ENCODE measurements around the gene USP32.

USP32 gene

DNA sequence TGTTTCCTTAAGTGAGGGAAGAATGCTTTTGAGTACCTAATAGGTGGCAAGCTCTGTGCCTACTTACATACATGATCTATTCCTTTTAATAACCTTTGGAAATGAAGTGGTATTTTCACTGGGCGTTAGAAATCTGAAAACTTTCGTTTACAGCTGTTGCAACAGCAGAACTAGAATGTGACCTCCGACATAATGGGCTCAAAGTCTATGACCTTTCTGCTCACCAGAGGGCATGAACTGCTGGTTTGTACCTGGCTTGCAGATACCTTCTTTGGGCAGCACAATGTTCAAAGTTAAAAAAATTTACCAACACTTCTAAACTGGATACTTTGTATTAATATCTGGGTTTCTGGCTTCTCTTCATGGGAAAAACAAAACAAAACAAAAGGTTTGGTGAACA lies 217.9 kb downstream of the USP32 start:
- no peak overlapping the region for H3K4me3 ChIP-seq (ENCODE audit: insufficient read length, low read depth)
- DNase-seq (ENCODE audit: low read depth, low spot score): no peak
- H3K27me3 ChIP-seq (ENCODE audit: insufficient read depth, insufficient read length): no peaks in the 10 kb centered on the region
- H3K36me3 ChIP-seq (ENCODE audit: insufficient read depth, insufficient read length, low read length): peaks cover 10% of the 10 kb centered on the region
- no peak overlapping the region for H3K9ac ChIP-seq (ENCODE audit: insufficient read length, low read depth)
- H3K4me1 ChIP-seq (ENCODE audit: insufficient read depth, insufficient read length): peaks cover 8% of the 10 kb centered on the region
- no peaks in the 10 kb centered on the region for H3K9me3 ChIP-seq (ENCODE audit: insufficient read depth, low read length)
- TF ChIP-seq ZNF274 (IDR thresholded peaks at IDR 0.05; ENCODE audit: low read depth, low read length): no peak
- TF ChIP-seq SUZ12 (IDR thresholded peaks at IDR 0.05; ENCODE audit: extremely low read depth, insufficient read depth, insufficient read length): no peak
- TF ChIP-seq YY1 (IDR thresholded peaks at IDR 0.05; ENCODE audit: insufficient read depth, insufficient read length): no peak

DNA sequence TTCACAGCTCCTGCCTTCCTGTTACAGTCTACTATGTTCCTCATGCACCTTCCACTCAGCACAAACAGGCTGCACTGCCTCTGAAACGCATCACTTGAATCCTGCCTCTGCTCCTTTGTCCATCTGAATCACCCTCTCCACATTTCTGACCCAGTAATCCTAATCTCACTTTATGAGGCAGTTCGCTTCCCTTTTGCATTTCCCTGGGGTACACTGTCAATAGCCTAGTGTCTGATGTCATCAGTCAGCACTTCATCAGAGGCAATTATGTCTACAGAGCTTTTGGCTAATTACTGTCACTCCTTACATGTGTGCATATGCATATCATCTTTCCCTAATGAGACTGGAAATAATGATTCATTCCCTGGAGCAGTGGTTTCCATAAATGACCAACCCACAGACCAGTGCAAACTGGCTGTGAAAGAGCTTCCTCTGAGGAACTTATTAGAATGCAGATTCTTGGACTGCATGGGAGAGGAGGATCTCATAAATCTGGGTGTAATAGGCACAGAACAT lies 218.6 kb downstream of the USP32 start:
- no peaks in the 10 kb centered on the region for H3K9me3 ChIP-seq (ENCODE audit: insufficient read depth, low read length)
- peaks cover 3% of the 10 kb centered on the region for H3K36me3 ChIP-seq (ENCODE audit: insufficient read depth, insufficient read length, low read length)
- no peaks in the 10 kb centered on the region for H3K27me3 ChIP-seq (ENCODE audit: insufficient read depth, insufficient read length)
- TF ChIP-seq SUZ12 (IDR thresholded peaks at IDR 0.05; ENCODE audit: extremely low read depth, insufficient read depth, insufficient read length): no peak
- TF ChIP-seq ZNF274 (IDR thresholded peaks at IDR 0.05; ENCODE audit: low read depth, low read length): no peak
- TF ChIP-seq YY1 (IDR thresholded peaks at IDR 0.05; ENCODE audit: insufficient read depth, insufficient read length): no peak
- DNase-seq (ENCODE audit: low read depth, low spot score): no peak
- H3K4me3 ChIP-seq (ENCODE audit: insufficient read length, low read depth): no peak overlapping the region
- H3K9ac ChIP-seq (ENCODE audit: insufficient read length, low read depth): no peak overlapping the region
- peaks cover 11% of the 10 kb centered on the region for H3K4me1 ChIP-seq (ENCODE audit: insufficient read depth, insufficient read length)

DNA sequence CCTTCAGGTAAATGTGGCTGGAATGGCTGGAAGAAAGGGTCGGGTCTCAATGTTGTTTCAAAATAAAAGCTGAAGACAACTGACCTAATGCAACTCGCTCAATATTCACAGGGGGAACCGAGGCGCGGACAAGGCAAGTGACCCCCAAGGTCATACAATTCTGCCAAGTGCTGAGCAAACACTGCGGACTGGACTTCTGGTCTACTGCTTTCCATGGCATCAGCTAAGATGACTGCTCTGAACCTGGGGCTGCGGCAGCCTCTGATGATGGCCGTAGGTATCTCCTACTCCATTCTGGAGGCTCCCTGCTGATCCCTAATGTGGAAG lies 220.2 kb downstream of the USP32 start:
- peaks cover 11% of the 10 kb centered on the region for H3K4me1 ChIP-seq (ENCODE audit: insufficient read depth, insufficient read length)
- no peaks in the 10 kb centered on the region for H3K36me3 ChIP-seq (ENCODE audit: insufficient read depth, insufficient read length, low read length)
- TF ChIP-seq YY1 (IDR thresholded peaks at IDR 0.05; ENCODE audit: insufficient read depth, insufficient read length) (no peak), SUZ12 (IDR thresholded peaks at IDR 0.05; ENCODE audit: extremely low read depth, insufficient read depth, insufficient read length) (no peak), ZNF274 (IDR thresholded peaks at IDR 0.05; ENCODE audit: low read depth, low read length) (no peak)

DNA sequence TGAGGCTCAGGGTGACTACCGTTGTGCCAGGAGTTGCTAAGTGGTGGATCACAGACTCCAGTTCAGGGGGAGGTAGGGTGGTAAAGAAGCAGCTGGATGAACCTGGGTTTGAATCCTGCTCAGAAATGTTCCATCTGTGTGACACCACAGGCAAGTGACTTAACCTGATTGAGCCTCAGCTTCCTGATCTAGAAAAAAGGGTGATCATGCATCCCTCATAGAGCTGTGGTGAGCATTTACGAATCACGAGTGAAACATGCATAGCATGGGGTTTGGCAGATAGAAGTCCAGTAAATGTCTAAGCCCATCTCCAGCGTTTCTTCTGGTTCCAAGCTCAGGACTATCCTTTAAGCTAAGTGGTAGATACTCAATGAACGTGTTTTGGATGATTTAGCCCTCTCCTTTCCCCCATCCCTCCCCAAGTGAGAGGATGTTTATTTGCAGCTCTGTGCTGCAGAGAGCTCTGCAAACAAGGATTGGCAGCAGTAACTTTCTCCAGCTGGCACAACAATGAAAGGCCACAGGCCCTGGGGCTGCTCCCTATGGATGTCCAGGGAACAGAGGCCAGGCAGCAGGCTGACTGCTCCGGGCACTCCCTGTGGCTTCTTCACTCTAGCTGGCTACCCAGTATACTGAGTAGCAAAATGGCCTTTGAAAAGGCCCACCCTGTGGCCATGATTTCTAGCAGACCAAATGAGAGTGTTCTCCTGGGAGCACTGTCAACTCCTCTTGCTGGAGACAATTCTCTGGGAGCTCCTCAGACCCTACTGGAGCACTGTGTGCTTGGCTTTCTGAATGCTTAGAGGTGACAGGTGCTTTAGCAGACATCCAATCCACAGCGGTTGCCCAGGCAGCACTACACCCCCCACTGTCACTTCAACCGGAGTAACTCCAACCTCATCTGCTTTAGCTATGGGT lies 220.8 kb downstream of the USP32 start:
- no peak overlapping the region for H3K9ac ChIP-seq (ENCODE audit: insufficient read length, low read depth)
- TF ChIP-seq YY1 (IDR thresholded peaks at IDR 0.05; ENCODE audit: insufficient read depth, insufficient read length): no peak
- no peak for TF ChIP-seq ZNF274 (IDR thresholded peaks at IDR 0.05; ENCODE audit: low read depth, low read length)
- TF ChIP-seq SUZ12 (IDR thresholded peaks at IDR 0.05; ENCODE audit: extremely low read depth, insufficient read depth, insufficient read length): no peak
- peaks cover 11% of the 10 kb centered on the region for H3K4me1 ChIP-seq (ENCODE audit: insufficient read depth, insufficient read length)
- DNase-seq (ENCODE audit: low read depth, low spot score): no peak
- H3K27me3 ChIP-seq (ENCODE audit: insufficient read depth, insufficient read length): no peaks in the 10 kb centered on the region
- H3K9me3 ChIP-seq (ENCODE audit: insufficient read depth, low read length): no peaks in the 10 kb centered on the region
- H3K4me3 ChIP-seq (ENCODE audit: insufficient read length, low read depth): no peak overlapping the region
- no peaks in the 10 kb centered on the region for H3K36me3 ChIP-seq (ENCODE audit: insufficient read depth, insufficient read length, low read length)

More for the DNA sequence above, 220.2 kb downstream of the USP32 start:
- H3K4me3 ChIP-seq (ENCODE audit: insufficient read length, low read depth): no peak overlapping the region
- DNase-seq (ENCODE audit: low read depth, low spot score): no peak
- no peaks in the 10 kb centered on the region for H3K9me3 ChIP-seq (ENCODE audit: insufficient read depth, low read length)
- H3K27me3 ChIP-seq (ENCODE audit: insufficient read depth, insufficient read length): no peaks in the 10 kb centered on the region
- no peak overlapping the region for H3K9ac ChIP-seq (ENCODE audit: insufficient read length, low read depth)

DNA sequence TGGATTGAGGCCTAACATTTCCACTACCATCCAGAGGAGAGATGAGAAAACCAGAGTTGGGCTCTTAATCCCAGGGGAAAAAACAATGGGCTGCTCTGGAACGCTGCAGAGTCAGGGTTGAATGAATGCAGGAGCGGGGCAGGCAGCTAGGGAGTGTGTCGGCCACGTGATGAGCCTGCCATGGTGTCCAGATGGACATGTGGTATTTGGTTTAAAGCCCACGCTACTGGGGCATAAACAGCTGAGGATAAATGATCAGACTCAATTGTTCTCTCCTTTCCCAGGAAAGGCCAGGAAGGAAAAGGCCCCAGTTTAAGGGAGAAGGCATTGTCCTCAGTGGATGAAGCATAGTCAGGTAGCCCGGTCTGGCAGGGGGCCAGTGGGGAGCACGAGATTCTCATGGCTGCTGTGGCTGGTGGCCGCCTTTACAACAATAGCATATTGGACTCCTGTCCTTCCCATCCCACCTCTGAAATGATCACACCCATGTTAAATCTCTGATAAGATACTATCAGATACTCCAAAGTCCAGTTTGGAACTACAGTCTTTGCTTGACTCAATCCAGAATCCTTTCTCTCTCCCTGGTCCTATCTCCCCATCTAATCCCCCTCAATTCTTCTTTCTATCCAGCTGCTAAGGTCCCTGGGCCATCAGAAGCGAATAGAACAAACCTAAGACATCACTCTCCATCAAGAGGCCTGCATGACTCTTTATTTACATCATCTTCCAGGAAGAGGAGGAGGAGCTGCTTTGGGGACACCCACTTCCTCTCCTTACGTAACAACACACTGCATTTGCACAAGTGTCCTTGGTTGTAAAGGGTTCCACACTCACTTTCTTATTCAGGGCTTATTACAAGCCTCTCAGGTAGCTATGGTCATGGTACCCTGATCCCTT lies 221.8 kb downstream of the USP32 start:
- H3K4me1 ChIP-seq (ENCODE audit: insufficient read depth, insufficient read length): peaks cover 11% of the 10 kb centered on the region

DNA sequence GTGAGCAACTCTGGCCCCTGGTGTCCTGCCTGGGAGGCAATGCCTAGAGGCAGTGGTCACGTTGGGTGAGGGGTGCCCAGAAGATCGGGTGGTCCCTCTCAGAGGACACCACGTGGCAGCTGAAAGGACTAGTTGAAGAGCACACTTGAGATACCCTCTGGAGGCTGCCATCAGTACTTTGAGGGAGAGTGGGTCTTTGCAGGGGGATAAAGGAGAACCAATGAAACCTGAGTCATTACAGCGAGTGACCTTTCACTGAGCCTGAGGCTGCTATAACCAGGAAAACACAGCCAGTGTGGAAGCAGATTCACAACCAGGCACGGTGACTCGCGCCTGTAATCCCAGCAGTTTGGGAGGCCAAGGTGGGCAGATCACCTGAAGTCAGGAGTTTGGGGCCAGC lies 223.3 kb downstream of the USP32 start:
- no peak for DNase-seq (ENCODE audit: low read depth, low spot score)

More for the DNA sequence above, 221.8 kb downstream of the USP32 start:
- Histone ChIP-seq H3K4me3 (ENCODE audit: insufficient read length, low read depth) (no peak overlapping the region), H3K36me3 (ENCODE audit: insufficient read depth, insufficient read length, low read length) (no peaks in the 10 kb centered on the region), H3K27me3 (ENCODE audit: insufficient read depth, insufficient read length) (no peaks in the 10 kb centered on the region), H3K9me3 (ENCODE audit: insufficient read depth, low read length) (no peaks in the 10 kb centered on the region), H3K9ac (ENCODE audit: insufficient read length, low read depth) (no peak overlapping the region)
- TF ChIP-seq ZNF274 (IDR thresholded peaks at IDR 0.05; ENCODE audit: low read depth, low read length) (no peak), SUZ12 (IDR thresholded peaks at IDR 0.05; ENCODE audit: extremely low read depth, insufficient read depth, insufficient read length) (no peak), YY1 (IDR thresholded peaks at IDR 0.05; ENCODE audit: insufficient read depth, insufficient read length) (no peak)
- no peak for DNase-seq (ENCODE audit: low read depth, low spot score)

More for the DNA sequence above, 223.3 kb downstream of the USP32 start:
- no peak overlapping the region for H3K4me3 ChIP-seq (ENCODE audit: insufficient read length, low read depth)
- TF ChIP-seq ZNF274 (IDR thresholded peaks at IDR 0.05; ENCODE audit: low read depth, low read length): no peak
- TF ChIP-seq YY1 (IDR thresholded peaks at IDR 0.05; ENCODE audit: insufficient read depth, insufficient read length): no peak
- TF ChIP-seq SUZ12 (IDR thresholded peaks at IDR 0.05; ENCODE audit: extremely low read depth, insufficient read depth, insufficient read length): no peak
- no peaks in the 10 kb centered on the region for H3K36me3 ChIP-seq (ENCODE audit: insufficient read depth, insufficient read length, low read length)
- H3K27me3 ChIP-seq (ENCODE audit: insufficient read depth, insufficient read length): no peaks in the 10 kb centered on the region
- no peak overlapping the region for H3K9ac ChIP-seq (ENCODE audit: insufficient read length, low read depth)
- peaks cover 11% of the 10 kb centered on the region for H3K4me1 ChIP-seq (ENCODE audit: insufficient read depth, insufficient read length)
- no peaks in the 10 kb centered on the region for H3K9me3 ChIP-seq (ENCODE audit: insufficient read depth, low read length)
